Measurements from ENCODE around the gene TMC7.
"Not testable (repeated sequence)": the region's sequence is repeated elsewhere in the genome, so short reads cannot be mapped to it uniquely, and the experiment has no call there.

TMC7 gene

DNA sequence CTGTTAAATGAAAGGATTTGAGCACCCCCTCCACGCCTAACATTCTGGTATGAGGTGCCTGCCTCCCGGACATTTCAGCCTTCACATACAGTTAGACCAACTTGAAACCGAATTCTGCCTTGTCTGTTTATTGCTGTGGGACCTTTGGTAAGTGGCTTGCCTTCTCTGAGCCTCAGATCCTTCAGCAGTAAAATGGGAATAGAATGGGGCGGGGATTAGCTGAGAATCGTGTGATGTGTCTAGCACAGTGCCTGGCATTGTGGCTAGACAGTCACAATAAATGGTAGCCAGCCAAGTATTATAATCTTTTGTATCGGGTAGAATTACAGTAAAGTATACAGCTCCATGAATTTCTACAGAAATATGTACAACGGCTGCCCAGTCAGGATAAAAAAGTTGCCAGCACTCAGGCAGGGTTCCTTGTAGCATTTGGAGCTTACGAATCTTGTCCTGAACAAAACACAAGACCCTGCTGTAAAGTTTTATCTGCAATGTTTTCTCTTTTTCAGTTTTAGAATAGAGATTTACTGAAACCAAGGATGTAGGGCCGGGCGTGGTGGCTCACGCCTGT is 786 bp downstream of the TMC7 start:
- no peak for DNase-seq

DNA sequence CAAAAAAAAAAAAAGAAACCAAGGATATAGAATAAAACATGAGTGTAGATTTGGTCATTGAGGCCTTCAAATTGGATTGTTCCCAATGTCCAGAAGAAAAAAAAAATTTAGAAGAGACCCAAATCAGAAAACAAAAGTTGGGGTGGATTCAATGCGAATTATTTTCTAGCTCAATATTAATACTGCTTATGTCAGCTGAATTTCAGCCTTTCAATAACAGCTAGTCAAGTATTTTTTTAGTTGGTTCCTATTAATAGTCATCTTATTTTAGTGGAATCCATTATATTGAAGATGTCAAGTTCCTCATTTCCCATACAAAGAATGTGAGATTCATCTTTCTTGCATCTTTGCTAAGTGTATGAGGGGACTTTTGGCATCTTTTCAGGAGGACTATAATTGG is 1.5 kb downstream of the TMC7 start:
- DNase-seq = not testable (repeated sequence)

DNA sequence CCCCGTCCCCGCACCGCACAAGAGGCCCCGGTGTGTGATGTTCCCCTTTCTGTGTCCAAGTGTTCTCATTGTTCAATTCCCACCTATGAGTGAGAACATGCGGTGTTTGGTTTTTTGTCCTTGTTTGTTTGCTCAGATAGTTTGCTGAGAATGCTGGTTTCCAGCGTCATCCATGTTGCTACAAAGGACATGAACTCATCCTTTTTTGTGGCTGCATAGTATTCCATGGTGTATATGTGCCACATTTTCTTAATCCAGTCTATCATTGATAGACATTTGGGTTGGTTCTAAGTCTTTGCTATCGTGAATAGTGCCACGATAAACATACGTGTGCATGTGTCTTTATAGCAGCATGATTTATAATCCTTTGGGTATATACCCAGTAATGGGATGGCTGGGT is 8.0 kb downstream of the TMC7 start:
- DNase-seq = not testable (repeated sequence)

DNA sequence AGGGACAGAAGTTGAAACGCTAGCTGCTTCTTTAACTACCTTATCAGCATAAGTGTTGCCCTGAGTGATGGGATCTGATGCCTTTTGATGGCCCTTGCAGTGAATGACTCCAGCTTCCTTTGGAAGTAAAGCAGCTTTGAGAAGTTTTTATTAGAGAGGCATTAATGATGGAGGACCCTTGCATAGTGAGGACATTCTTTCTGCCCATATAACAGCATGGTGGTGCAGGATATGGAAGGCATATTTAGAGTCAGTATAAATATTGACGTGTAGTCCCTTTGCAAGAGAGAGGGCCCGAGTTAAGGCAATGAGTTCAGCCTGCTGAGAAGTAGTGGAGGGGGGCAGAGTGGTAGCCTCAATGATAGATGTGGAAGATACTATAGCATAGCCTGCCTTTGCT is 9.8 kb downstream of the TMC7 start:
- not testable (repeated sequence) for DNase-seq

DNA sequence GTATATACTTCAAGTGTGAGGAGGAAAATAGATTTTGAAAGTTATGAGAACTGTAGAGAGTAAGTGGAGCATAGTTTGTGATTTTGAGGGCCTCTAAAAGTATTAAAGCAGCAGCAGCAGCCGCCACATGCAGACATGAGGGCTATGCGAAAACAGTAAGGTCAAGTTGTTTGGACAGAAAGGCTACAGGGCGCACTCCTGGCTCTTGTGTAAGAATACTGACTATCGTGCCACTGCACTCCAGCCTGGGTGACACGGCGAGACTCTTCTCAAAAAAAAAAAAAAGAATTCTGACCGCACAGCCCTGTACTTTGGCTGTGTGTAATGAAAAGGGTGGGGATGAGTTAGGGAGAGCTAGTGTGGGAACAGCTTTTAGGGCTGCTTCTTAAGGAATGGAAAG is 10.4 kb downstream of the TMC7 start:
- DNase-seq = not testable (repeated sequence)

DNA sequence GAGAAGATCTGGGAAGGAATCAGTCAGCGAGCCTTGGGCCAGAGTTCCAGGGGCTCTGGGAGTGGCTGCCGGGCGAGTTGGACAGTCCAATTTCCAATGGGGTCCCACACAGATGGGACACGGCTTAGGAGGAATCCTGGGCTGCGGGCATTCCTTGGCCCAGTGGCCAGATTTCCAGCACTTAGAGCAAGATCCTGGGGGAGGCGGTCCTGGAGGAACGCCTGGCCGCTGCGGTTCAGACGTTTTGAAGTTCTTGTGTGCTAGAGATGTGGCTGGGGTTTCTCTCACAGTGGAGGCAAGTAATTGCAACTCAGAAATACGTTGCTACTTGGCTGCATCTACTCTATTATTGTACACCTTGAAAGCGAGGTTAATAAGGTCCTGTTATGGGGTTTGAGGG is 11.7 kb downstream of the TMC7 start:
- not testable (repeated sequence) for DNase-seq

DNA sequence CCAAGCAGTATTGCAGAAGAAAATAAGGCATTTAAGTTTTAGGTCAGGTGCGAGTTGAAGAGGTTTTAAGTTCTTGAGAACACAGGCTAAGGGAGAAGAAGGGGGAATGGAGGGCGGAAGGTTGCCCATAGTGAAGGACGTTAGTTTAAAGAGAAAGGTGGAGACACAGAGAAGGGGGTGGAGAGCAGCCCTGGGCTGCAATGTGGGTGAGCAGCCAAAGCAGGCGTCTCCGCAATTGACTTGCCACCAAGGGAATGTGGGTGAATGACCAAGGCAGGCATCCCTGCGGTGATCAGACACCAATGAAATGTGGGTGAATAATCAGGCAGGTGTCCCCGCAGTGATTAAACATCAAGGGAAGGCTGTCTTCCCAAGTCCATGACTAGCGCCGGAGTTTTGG is 12.8 kb downstream of the TMC7 start:
- DNase-seq = not testable (repeated sequence)

DNA sequence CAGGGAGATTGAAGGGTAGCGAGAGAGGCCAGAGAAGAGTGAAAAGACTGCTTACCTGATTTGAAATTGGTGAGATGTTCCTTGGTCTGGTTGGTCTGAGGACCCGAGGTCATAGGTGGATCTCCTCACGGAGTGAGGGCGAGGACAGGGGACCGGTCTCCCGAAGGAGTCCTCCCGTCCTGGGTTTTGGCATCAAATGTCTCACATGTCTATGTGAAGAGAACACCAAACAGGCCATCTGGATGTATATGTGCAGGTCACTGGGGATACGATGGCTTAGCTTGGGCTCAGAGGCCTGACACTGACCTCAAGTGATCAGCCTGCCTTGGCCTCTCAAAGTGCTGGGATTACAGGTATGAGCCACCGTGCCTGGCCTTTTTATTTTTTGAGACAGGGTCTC is 13.3 kb downstream of the TMC7 start:
- DNase-seq = not testable (repeated sequence)

DNA sequence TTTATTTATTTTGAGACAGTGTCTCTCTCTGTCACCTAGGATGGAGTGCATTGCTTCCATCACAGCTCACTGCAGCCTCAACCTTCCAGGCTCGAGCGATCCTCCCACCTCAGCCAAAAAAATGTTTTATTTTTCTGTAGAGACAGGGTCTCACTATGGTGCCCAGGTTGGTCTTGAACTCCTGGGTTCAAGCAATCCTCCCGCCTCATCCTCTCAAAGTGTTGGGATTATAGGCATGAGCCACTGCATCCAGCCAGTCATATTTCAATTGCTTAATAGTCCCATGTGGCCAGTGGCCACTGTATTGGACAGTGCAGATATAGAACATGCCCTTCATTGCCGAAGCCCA is 15.3 kb downstream of the TMC7 start:
- no peak for DNase-seq

DNA sequence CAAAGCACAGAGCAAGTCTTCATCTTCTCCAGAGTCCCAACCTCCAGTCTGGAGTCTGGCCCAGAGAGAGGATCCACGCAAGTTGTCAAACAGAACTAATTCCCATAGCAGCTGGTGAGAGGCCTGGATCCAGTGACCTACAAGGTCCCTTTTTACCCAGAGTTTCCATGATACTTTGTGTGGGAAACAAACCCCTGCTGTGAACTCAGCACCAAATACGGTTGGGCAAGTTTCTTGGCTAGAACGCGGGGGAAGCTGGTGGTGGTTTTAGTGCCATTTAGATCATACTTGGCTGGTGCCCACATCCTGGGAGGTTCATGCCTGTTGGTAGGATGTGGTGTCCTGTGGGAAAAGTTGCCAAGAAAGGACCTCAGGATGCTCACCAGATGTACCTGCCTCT is 18.1 kb downstream of the TMC7 start:
- no peak for DNase-seq

DNA sequence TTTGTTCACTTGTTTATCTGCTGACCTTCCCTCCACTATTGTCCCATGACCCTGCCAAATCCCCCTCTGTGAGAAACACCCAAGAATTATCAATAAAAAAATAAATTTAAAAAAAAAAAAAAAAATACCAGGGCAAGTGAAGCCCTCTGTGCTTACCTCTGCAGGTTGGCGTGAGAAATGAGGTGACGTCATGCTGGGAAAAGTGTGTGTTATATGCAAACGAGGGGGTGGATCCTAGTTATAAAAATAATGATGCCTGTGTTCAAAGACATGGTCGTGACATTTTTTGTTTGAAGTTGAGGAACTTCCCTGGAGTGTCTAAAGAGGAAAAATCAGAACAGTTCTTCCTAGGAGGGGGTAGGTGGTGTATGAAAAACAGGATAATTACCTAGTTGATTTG is 20.2 kb downstream of the TMC7 start:
- DNase-seq = no peak

DNA sequence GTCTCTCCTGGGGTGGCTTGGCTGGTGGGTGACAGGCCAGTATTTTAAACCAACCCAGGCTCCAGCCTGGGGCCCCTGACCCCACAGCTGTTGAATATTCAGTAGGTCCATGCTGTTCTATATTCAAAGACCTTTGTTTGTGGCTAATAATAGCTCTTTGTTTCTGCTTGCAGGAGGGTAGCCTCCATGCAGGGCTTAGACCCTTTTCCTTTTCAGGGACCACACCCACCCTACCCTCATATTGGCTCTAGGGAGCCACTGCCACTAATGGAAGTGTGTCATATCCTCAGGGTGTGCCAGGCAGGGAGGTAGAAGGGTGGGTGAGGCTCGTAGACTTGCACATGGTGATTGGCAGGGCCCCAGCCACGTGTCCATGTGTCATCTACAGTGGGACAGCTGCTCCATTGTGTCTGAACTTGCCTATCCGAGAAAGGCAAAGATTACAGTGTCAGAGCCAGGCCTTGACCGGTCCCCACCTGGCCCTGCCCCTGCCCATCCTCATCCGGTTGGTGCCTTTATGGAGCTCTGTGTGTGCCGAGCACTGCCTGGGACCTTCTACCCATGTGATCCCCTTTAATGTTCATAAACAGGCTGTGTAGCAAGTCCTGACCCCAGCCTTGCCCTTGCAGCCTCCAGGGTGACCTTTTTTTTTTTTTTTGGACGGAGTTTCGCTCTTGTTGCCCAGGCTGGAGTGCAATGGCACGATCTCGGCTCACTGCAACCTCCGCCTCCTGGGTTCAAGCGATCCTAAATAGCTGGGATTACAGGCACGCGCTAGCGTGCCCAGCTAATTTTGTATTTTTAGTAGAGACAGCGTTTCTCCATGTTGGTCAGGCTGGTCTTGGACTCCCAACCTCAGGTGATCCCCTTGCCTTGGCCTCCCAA is 22.1 kb downstream of the TMC7 start:
- DNase-seq = no peak

DNA sequence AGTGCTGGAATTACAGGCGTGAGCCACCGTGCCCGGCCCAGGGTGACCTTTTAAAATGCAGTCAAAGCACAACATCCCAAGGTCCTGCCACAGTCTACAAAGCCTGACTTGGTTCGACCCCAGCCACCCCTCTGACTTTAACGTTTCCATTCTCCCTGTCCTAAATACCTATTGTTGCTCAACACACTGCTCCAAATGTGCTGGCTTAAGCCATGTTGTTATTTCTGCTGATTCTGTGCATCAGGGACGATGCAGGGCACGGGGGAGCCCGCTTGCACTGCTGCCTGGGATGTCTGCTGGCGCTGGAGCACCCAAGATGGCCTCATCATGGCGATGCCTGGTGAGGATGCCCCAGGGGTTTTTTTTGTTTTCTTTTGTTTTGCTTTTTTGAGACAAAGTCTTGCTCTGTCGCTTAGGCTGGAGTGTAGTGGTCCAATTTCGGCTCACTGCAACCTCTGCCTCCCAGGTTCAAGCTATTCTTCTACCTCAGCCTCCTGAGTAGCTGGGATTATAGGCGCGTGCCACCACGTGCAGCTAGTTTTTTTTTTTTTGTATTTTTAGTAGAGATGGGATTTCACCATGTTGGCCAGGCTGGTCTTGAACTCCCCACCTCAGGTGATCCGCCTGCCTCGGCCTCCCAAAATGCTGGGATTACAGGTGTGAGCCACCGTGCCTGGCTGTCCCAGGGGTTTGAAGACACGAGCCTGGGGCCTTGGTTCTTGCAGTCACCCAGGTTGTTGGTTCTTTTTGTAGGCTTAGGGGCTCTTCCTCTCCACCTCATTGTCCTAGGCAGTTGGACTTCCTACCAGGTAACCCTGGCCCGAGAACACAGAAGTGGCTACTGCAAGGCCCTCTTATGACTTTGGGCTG is 22.9 kb downstream of the TMC7 start:
- no peak for DNase-seq

DNA sequence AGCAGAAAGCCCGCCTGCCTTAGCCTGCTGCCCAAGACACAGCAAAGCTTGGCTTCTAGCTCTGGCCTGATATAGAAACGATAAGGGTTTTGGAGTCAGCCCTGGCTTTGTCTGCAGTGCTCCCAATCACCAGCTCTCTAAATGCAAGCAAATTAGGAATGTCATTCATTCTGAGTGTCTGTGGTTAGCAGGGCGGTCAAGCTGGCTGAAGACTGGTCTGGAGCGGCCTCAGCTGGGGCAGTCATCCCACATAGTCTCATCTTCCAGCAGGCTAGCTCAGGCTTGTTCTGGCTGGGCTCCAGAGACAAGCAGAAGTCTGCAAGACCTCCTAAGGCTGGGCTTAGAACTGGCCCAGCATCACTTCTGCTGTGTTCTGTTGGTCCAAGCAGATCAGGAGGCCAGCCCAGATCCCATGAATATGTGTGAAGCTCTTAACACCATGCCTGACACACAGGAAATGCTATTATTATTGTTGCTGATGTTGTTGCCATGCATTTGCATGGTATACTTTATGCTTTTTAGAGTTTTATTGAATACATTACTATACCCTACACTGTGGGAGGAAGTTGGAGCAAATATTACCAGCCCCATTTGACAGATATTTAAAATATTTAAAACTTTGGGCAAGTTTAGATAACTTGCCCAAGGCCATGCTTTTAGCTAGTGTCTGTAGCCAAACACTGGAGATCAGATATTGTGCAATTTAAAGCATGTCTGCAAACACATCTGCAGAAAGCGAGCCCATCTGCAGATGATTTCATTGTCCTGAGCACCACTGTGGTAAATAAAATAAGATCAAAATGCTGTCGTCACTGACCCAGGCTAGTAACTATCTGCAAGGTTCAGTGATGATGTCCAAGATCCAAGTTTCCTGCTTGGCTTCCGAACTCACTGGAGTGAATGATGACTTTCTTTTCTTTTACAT is 24.8 kb downstream of the TMC7 start:
- DNase-seq = no peak

DNA sequence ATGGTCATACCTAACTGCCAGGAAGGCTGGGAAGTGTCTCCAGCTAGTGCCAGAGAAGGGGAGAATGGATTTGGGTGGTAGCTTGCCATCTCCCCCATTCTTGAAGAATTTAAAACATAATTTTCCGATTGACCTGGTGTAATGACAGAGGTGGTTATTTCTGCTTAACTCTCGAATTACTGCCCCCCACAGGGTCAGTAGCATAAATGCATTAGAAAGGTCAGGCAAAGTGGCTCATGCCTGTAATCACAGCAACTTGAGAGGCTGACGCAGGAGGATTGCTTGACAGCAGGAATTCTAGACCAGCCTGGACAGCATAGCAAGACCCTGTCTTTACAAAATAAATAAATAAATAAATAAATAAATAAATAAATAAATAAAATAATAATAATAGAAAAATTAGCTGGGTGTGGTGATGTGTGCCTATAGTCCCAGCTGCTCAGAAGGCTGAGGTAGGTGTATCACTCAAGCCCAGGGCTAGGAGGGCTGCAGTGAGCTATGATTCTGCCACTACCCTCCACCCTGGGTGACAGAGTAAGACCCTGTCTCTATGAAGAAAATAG is 27.5 kb downstream of the TMC7 start:
- DNase-seq = no peak

DNA sequence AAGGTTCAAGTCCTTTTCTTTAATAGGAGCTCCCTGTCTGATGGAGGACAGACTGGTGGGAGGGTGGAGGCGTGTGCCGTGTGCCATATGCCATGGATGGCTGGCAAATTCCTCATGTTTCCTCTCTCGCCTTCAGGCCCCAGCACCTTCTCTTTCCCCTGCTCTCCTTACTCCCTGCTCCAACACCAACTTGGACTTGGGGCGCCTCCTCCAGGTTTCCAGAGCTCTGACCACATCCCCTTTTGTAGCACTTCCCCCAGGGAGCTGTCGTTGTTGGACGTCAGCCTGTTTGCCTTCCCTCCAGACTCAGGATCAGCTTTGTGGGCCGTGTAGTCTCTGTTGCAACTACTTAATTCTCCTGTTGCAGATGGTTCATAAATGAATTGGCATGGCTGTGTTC is 30.7 kb downstream of the TMC7 start:
- DNase-seq = no peak

DNA sequence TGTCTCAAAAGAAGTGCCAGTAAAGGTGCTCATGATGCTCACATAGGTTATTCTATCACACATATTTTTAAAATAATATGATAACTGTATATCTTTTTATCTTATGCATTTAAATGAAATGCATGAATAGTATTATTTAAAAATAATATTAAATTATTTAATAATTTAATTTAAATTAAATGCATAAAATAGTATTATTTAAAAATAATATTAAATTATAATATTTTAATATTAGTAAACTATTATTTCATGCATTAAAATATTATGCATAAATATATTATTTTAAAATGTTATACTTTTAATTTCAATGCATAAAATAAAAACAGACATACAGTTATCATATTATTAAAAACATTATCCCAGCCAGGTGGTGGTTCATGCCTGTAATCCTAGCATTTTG is 33.4 kb downstream of the TMC7 start:
- no peak for DNase-seq

DNA sequence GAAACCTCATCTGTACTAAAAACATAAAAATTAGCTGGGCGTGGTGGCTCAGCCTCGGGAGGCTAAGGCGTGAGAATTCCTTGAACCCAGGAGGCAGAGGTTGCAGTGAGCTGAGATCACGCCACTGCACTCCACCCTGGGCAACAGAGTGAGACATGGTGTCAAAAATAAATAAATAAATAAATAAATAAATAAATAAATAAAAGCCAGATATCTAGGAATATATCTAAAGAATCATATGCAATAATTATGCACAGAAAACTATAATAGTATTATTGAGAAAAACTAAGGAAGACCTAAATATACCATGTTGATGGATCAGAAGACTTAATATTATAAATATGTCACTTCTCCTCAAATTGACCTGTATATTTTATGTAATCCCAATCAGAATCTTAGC is 37.0 kb downstream of the TMC7 start:
- DNase-seq = no peak

DNA sequence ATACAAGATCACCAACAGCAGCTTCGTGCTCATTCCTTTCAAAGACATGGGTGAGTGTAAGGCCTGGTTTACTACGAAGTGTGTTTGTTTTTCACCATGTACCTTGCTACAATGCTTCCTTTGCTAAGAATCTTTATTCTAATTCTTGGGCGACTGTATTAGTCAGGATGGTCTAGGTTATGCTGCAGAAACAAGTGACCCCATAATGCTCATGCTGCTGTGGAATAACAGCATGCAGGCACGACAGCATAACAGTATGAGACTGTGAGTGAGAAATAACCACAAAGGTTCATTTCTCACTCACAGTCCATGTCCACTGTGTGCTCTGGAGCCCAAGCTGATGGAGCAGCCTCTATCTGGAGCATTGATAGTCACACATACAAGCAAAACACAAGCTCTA is 38.0 kb downstream of the TMC7 start:
- no peak for DNase-seq

DNA sequence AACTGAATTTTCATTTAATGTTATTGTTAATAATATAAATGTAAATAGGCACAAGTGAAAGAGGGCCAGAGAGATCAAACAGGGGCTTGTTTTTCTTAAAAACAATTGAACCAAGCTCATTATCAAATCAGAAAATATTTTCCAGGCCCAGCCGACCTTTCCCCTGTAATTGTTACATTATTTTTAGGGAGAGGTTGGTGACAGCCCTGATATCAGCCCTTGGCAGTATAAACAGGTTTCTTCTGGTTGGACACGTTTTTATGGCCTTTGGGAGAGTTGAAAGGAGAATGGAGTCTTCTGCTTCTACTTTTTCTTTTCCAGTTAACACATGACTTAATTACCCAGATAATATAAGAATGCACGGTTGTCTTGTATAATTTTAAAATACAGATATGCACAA is 43.7 kb downstream of the TMC7 start:
- DNase-seq = no peak

DNA sequence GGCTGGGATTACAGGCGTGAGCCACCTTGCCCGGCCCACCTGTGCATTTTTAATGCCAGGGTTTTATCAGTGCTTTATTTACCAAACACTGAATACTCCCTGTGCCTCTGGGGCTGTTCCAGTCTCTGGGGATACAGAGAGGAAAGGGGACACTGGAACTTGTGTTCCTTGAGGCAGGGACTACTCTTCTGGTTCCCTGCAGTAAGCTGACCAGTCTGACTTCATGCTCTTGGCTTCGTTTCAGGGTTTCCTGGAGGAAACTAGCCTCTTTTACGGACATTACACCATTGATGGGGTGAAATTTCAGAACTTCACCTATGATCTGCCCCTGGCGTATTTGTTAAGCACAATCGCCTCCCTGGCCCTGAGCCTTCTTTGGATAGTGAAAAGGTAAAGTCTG is 46.2 kb downstream of the TMC7 start:
- DNase-seq = no peak

DNA sequence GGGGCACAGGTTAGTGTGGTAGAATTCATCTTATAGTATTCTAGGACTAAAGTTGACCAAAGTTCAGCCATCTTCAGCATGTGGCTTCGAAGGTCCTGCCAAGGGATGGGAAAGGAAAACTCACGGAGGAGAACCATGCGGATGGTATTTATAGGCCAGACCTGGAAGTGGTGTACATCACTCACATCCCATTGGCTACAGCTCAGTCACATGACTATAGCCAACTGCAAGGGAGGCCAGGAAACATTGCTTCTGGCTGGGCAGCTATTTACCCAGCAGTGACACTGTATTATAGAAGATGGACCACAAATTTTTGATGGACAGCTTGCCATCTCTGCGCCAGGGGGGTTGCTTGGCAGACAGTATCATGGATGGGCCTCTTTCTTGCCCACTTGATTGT is 48.0 kb downstream of the TMC7 start:
- no peak for DNase-seq

Data from NCI-H510A treated with DMSO at 0.1 percent for 48 hours (cell line).